Stimulated activated CD4-positive, alpha-beta T cell treated with anti-CD3 and anti-CD28 coated beads, Interleukin-15, amount 100 ng/mL, for 1 hour (primary cell): Measurements from ENCODE around the gene XKR7.
"Not testable (repeated sequence)": the region's sequence is repeated elsewhere in the genome, so short reads cannot be mapped to it uniquely, and the experiment has no call there.

ENCODE experiments used
- DNase-seq, 2 donors: peaks; one replicate each; pipeline ENCODE4 v3.0.0-alpha.2; 2020; ENCODE audit warnings: low read depth in 1 of 2, low spot score in 1 of 2

The XKR7 gene

DNA sequence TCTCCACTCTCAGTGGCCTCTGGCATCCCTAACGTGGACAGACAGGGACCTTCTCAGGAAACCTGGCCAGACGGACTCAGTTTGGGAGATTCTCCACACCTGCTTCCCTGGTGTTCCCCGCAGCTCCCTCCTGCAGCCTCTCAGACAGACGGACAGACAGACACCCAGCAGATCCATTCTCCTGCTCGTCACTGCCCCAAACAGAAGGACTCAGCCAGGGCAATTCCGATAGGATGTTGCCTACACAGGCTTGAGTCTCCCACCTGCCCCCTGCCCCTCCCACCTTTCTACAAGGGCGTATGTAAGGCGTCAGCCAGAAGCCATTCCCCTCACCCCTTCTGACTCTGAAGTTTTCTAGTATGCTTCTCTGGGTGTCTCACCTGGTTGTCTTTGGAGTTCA, 42.7 kb downstream of the XKR7 start:
- no peak for DNase-seq

DNA sequence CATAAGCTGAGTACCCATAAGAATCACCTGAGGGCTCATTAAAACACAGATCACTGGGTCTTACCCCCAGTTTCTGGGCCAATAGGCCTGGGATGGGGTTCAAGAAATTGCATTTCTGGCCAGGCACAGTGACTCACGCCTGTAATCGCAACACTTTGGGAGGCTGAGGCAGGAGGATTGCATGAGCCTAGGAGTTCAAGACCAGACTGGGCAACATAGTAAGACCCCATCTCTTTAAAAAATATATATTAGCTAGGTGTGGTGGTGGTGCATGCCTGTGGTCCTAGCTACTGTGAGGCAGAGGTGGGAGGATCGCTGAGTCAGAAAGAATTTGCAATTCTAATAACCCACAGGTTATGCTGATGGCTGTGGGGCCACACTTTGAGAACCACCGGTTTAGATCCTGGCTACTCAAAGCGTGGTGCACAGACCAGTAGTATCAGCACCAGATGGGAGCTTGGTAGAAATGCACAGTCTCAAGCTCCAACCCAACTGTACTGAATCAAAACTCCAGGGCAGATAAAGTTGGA, 44.3 kb downstream of the XKR7 start:
- no peak for DNase-seq

DNA sequence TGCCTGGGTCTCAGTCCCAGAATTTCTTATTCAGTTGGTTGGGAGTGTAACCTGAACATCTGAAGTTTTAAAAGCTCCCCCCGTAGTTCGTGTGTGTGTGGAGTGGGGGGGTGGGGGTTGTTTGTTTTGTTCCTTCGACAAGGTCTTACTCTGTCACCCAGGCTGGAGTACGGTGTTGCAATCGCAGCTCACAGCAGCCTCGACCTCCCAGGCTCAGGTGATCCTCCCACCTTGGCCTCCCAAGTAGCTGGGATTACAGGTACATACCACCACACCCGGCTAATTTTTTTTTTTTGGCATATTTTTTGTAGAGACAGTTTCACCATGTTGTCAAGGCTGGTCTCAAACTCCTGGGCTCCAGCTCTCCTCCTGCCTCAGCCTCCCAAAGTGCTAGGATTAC, 45.4 kb downstream of the XKR7 start:
- no peak for DNase-seq

DNA sequence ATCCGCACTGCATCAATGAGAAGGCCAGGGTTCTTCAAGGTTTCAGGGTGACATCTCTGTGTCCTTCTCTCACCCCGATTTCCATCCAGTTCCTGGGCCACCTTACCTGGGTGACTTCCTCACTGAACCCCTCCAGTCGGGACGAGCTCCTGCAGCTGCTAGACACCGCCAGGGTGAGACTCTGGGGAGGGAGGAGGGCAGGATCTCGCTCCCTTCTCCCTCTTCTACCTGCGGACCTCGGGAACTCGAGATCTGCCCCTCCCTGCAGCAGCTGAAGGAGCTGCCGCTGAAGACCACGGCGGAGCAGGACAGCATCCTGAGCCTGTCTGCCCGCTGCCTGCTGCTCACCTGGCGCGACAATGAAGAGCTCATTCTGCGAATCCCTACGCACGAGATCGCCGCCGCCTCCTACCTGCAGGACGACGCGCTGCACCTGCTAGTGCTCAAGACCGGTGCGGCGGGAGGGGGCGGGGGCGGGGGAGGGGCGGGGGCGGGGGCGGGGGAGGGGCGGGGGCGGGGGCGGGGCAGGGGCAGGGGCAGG, 49.8 kb downstream of the XKR7 start:
- peak; percentile 11 to 21 for DNase-seq

DNA sequence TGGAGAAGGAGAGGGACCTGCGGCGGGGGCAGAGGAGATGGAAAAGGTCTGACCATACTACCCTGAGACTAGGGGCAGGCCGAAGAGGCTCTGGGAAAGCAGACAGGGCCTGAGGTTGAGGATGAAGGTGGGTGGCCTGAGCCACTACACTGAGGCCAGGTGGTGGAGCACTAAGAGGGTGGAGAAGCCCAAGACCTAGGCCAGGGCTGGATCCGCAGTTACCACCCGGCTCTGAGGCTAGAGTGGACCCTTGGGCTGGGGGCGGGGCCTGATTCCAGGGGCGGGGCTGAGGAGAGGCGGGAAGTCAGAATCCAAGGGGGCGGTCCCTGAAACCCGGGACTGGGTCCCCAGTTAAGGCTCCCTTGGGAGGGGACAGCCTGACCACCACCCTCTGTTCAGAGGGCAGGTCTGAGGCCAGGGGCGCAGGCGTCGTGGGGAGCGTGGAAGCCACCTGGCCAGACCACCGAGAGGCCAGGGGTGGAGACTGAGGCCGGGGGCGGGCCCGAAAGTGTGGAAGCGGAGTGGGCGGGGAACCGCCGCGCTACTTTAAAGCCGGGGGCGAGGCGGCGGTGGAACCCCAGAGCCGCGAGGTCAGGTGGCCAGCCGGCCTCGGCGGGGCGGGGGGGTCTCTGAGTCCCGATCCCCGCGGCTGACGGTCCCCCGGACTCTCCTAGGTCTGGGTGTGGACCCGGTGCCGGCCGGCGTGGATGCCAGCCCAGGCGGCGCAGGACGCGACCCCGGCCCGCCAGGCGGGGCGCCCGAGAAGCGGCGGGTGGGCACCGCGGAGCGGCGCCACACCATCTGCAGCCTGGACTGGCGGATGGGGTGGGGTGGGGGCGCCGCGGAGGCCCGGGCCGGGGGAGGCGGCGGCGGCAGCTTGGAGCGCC, 50.6 kb downstream of the XKR7 start:
- peak; percentile 7 to 29 for DNase-seq

DNA sequence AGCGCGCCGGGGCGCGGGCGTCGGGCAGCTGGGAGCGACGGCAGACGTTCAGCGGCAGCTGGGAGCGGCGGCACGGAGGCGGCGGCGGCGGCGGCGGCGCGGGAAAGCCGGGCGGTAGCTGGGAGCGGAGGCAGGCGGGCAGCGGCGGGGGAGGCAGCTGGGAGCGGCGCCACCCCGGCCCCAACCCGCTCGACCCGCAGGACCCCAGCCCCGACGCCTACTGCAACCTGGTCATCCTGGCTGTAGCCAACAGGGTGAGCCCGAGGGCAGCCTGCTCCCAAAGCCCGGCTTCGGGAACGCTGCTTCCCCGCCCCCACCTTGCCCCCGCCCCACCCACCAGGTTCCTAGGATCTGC, 51.2 kb downstream of the XKR7 start:
- DNase-seq = no peak

DNA sequence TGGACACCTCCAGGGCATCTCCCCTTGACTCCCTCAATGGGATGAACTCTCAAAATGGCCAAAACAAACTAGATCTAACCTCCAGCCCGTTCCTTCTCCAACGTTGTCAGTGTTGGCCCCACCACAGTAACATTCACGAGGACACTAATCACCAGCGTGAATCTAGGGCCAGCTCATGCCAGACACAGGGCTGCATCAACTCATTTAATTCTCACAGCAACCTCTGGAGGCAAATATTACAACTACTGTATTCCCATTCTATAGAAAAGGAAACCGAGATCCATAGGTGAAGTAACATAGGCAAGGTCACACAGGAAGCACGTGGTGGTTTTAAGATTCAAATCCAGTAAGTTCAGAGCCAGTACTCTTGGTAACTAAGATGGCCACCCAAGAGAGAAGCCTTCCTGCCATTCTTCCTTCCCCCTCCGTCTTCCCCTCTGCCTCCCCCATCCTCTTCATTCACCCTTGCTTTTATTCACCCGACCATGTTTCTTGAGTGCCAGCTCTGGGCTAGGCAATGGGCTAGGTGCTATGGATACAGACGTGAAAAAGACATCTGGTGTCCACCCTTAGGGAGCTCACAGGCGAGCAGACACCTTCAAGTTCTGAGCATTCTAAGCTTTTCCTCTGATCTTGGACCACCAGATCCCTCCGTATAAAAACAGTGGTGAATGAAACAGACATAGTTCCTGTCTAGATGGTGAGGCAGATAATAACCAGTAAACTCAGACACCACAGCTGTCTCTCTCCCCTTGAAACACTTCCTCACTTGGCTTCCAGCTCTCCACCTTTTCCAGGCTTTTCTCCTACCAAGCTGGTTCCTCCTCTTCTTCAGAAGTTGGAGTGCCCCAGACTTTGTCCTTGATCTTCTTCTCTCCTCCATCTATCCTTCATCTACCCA, 51.9 kb downstream of the XKR7 start:
- no peak for DNase-seq

DNA sequence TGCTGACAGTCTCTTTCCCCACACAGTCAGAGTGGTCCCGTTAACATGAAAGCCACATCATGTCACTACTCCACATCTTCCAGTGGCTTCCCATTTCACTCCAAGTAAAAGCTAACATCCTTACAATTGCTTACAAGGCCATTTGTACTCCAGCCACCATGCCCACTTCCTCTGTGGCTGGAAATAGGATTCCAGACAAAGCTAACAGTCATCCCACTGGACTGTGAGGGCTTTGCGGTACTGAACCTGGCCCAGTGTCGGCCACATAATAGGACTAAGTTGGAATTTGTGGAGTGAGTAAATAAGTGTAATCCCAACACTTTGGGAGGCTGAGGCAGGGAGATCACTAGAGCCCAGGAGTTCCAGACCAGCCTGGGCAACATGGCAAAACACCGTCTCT, 53.1 kb downstream of the XKR7 start:
- no peak for DNase-seq

DNA sequence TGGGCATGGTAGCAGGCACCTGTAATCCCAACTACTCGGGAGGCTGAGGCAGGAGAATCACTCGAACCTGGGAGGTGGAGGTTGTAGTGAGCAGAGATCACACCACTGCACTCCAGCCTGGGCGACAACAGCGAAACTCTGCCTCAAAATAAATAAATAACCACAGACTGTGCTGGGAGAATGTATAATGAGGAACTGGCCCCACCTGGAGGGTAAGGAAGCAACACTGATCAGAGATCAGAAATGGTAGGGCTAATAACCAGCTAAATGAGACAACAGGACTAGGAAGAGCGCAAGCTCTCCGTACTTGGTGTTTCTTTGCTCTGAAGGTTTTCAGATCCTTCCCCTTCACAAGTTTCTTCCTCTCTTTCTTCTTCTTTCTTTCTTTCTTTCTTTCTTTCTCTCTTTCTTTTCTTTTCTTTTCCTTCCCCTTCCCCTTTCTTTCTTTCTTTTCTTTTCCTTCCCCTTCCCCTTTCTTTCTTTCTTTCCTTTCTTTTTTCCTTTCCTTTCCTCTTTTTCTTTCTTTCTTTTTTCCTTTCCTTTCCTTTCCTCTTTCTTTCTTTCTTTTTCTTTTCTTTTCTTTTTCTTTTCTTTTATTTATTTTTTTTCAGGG, 56.8 kb downstream of the XKR7 start:
- DNase-seq = no peak

DNA sequence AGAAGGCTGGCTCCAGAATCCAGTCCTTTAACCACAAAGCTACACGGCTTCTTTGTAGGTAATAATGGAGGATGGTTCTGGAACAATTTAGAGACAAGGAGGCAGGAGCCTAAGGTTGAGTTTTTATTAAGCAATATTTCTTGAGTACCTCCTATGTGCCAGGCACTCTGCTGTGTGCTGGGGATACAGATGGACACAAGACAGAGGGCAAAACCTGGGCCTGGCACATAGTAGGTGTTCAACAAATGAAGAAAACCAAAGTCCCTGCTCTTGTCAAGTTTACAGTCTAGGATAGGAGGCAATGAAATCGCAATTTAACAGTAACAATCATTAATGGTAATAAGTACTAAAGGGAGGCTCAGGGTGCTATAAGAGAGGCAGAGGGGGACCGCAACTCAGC, 59.7 kb downstream of the XKR7 start:
- DNase-seq = no peak

DNA sequence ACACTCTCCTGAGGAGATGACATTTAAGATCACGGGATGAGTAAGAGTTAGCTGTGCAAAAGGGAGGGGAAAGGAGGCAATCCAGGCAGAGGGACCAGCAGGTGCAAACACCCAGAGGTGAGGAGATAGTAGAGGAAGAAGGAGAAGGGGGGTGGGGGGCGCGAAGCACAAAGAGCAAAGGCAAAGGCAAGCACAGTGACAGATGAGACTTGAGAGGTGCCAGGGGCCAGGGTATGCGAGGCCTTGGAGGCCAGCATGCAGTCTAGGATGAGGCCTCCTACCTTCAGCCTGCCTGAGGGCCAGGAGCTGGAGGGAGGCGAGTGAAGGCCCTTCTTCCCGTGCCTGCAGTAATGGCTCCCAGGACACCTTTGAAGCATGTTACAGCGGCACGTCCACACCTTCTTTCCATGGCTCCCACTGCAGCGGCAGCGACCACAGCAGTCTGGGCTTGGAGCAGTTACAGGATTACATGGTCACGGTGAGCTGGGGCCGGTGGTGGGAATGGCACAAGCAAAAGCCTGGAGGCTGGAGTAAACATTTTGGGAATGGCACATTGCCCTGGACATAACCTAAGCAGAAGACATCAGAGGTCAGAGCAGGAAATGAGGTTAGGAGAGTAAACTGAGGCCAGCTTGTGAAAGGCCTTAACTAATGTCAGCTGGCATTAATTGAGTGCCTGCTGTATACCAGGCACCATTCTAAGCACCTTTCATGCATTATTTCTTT, 60.9 kb downstream of the XKR7 start:
- no peak for DNase-seq

DNA sequence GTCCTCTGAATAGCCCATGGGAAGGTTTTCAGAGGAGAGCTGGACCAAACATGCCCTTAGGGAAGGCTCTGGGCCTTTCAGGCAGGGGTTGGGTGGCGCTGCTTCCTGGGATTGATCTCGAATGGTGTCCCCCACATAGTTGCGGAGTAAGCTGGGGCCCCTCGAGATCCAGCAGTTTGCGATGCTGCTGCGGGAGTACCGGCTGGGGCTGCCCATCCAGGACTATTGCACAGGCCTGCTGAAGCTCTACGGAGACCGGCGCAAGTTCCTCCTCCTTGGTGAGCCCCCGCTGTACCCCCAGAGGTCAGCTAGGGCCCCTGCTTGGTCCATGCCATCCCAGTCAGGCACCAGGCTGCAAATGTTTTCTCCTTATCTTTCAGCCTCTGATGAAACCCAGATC, 61.6 kb downstream of the XKR7 start:
- no peak for DNase-seq

DNA sequence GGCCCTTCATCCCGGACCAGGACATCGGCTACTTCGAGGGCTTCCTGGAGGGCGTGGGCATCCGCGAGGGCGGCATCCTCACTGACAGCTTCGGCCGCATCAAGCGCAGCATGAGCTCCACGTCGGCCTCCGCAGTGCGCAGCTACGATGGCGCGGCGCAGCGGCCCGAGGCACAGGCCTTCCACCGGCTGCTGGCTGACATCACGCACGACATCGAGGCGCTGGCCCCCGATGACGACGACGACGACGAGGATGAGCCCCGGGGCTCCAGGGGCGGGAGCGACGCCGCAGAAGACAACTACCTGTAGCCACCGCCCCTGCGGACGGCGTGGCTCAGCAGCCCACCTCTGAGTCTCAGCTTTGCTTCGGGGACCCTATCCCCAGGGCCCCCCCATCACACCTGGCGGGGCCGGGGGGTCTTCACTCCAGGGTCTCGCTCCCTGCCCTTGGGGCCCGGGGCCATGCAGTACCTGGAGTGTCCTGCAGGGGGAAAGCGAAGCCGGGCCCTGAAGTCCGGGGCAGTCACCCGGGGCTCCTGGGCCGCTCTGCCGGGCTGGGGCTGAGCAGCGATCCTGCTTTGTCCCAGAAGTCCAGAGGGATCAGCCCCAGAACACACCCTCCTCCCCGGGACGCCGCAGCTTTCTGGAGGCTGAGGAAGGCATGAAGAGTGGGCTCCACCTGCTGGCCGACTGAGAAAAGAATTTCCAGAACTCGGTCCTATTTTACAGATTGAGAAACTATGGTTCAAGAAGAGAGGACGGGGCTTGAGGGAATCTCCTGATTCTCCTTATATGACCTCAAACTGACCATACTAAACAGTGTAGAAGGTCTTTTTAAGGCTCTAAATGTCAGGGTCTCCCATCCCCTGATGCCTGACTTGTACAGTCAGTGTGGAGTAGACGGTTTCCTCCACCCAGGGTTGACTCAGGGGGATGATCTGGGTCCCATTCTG, 63.3 kb downstream of the XKR7 start:
- peak; percentile 23 to 33 for DNase-seq

DNA sequence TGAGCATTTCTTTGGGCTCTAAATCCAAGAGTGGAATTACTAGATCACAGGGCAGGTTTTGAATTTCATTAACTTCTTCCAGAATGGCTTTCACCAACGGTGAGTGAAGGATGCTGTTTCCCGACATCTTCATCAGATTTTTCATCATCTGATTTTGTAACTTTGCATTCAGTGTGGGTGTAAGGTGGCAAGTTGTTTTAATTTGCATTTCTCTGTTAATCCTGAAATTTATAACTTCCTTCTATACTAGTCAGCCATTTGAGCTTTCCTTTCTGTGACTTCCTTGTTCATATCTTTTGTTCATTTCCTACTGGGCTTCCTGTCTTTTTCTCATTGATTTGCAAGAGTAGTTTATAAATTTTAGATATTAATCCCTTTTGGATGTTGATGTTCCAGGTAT, 65.4 kb downstream of the XKR7 start:
- DNase-seq = no peak

DNA sequence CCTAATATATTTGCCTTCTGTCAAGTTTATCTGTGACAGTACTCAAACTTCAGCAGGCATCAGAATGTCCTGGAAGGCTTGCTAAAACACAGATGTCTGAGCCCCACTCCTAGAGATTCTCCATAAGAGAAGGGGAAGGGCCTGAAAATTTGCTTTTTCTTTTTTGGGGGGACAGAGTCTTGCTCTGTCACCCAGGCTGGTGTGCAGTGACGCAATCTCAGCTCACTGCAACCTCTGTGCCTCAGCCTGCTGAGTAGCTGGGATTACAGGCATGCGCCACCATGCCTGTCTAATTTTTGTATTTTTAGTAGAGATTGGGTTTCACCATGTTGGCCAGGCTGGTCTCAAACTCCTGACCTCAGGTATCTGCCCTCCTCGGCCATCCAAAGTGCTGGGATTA, 65.8 kb downstream of the XKR7 start:
- not testable (repeated sequence) for DNase-seq

DNA sequence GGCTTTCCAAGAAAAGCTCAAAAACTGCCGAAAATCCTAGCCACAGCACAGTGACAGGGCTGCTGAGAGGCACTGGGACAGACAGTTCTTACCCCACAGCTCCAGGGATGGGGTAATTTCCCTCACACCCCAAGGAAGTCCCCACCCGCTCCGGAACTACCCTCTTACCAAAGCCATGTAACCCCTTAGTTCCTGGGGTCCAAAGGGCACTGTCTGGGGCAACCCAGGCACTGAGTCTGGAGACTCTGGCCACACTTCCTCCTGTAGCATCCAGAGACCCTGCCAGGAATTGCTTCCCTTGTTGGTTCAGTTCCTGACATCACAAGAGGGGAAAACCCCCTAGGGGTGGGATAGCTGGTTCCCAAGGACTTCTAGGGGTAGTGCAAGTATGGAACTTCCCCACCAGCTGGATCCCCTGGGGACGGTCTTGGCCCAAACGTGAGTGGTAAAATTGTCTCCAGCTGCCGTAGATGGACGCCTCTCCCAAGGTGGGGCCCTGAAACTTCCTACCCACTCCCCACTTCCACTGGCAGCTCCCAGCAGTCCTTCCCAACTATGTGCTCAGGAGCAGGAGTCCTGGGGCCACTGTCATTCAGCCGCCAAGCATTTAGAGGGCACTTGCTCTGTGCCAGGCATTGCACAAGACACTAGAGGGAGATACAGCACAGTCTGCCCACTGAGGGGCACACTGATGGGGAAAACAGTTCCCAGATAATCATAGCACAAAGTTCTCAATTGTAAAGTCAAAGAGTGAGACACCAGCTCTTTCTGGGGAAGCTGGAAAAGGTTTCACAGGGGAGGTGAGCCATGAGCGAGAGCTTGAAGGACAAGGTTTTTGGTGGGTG, 66.9 kb downstream of the XKR7 start:
- DNase-seq = no peak

DNA sequence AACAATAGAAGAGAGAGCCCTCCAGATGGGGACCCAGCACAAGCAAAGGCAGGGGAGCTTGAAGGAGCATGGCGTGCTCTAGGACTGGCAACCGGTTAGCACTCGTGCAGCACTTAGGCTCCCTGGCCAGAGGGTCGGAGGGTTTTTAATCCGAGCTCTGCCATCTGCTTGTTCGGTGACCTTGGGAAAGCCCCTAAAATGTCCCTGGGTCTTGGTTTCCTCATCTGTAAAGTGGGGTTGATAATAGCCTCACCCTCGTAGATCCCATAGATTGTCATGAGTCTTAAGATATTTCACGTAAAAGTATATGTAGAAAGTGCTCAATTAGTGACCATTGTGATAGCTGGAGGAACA, 67.5 kb downstream of the XKR7 start:
- DNase-seq = no peak

DNA sequence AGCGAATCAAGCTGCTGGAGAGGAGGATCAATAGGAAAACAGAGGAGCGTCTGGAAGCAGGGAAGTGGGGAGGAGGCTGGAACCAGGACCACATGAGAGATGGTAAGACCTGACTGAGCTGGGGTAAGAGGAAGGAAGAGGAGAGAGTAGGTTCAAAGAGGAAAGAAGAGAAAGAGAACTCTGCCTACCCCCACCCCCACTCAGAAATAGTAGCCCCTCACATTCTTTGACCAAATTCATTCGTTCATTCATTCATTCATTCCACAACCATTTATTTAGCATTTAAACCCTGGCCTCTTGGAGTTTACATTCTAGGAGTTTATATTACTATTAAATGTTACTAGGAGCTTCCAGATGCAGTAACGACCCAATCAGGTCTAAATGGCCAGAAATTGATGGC, 68.3 kb downstream of the XKR7 start:
- DNase-seq = no peak
